ENCODE measurements around the gene ZBTB7C. TPM values are rescaled to one million over a fixed set of nuclear protein-coding genes. Genes with fewer than 3 reads are reported as not detected.

ZBTB7C gene
- total RNA-seq, 1 experiment from 2014 or later: 0.33 TPM

DNA sequence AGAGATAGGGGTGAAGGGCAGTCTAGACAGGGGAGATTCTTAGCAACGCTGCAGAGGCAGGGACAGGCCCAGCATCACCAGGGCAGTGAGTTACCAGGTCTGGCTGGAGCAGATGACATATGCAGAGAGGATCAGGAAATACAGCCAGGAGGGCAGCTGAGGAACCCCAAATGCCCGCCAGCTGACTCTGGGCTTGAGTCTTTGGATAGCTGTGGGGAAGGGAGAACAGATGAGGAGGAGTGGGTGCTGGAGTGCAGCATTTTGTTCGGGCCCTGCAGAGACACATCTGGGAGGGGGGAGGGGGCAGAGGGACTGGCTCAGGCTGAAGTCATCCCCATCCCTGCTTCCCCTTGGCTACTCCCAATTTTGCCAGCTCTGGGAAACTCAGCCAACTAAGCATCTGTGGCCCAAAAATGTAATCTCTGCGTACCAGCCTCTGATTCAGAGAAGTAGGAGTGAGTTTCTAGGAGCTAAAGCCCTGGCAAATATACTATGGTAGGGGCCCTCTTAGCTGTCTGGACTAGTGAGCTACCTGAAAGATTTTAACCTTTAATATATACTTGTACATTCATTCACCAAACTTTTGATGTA is 214.5 kb downstream of the ZBTB7C start:
- Histone ChIP-seq H3K23ac (ENCODE audit: insufficient read length, low read depth, low read length) (no peak overlapping the region), H2BK12ac (ENCODE audit: insufficient read length, low read depth, low read length) (no peak overlapping the region), H3K79me1 (ENCODE audit: insufficient read depth, low read depth, low read length, poor library complexity, severe bottlenecking) (no peaks in the 10 kb centered on the region), H3K9me3 (ENCODE audit: control insufficient read depth, low read depth, low read length) (no peaks in the 10 kb centered on the region), H3K79me2 (ENCODE audit: insufficient read depth, low read length) (no peaks in the 10 kb centered on the region), H3K56ac (ENCODE audit: insufficient read length, low read depth, low read length) (no peak overlapping the region), H3K27me3 (ENCODE audit: insufficient read depth, low read length) (no peaks in the 10 kb centered on the region), H3T11ph (ENCODE audit: low read length) (no peak overlapping the region), H3K4ac (ENCODE audit: low read depth, low read length) (no peak overlapping the region), H2AFZ (ENCODE audit: low read length) (no peak overlapping the region), H3K4me2 (ENCODE audit: insufficient read depth, insufficient read length, low read length) (no peak overlapping the region), H3K9ac (ENCODE audit: extremely low read depth, insufficient read length, low read length) (no peak overlapping the region), H4K5ac (ENCODE audit: insufficient read length, low read depth, low read length) (no peak overlapping the region), H3K4me1 (ENCODE audit: insufficient read depth, low read length) (no peaks in the 10 kb centered on the region), H2BK15ac (ENCODE audit: low read depth, low read length) (no peak overlapping the region), H4K8ac (replicated peaks; ENCODE audit: insufficient read length, low read depth, low read length) (no peak overlapping the region), H2AK5ac (ENCODE audit: insufficient read length, low read length) (no peak overlapping the region), H2BK5ac (ENCODE audit: insufficient read length, low read length) (no peak overlapping the region), H2BK120ac (ENCODE audit: low read depth, low read length, poor library complexity, severe bottlenecking) (no peak overlapping the region), H4K91ac (ENCODE audit: insufficient read length, low read depth, low read length) (no peak overlapping the region), H3K23me2 (ENCODE audit: insufficient read length, low read depth, low read length, poor library complexity, severe bottlenecking) (no peaks in the 10 kb centered on the region), H3K27ac (ENCODE audit: insufficient read length, low read depth, low read length) (no peak overlapping the region), H4K20me1 (ENCODE audit: control insufficient read depth, insufficient read depth, insufficient read length) (no peaks in the 10 kb centered on the region), H3K14ac (ENCODE audit: insufficient read depth, low read length) (no peak overlapping the region), H2BK20ac (ENCODE audit: low read depth, low read length, poor library complexity, severe bottlenecking) (no peak overlapping the region), H3K18ac (ENCODE audit: insufficient read length, low read depth, low read length) (no peak overlapping the region)
- no peak for DNase-seq
- TF ChIP-seq, protein P1, sequence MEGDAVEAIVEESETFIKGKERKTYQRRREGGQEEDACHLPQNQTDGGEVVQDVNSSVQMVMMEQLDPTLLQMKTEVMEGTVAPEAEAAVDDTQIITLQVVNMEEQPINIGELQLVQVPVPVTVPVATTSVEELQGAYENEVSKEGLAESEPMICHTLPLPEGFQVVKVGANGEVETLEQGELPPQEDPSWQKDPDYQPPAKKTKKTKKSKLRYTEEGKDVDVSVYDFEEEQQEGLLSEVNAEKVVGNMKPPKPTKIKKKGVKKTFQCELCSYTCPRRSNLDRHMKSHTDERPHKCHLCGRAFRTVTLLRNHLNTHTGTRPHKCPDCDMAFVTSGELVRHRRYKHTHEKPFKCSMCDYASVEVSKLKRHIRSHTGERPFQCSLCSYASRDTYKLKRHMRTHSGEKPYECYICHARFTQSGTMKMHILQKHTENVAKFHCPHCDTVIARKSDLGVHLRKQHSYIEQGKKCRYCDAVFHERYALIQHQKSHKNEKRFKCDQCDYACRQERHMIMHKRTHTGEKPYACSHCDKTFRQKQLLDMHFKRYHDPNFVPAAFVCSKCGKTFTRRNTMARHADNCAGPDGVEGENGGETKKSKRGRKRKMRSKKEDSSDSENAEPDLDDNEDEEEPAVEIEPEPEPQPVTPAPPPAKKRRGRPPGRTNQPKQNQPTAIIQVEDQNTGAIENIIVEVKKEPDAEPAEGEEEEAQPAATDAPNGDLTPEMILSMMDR (conservative IDR thresholded peaks at IDR 0.05): no peak
- Mint-ChIP-seq H3K4me3 (no peak overlapping the region), H3K27ac (no peak overlapping the region), H3K4me1 (peaks cover 9 to 11% of the 10 kb centered on the region in 2 experiments), H3K27me3 (ENCODE audit: low read depth) (peaks cover 18% of the 10 kb centered on the region), H3K36me3 (ENCODE audit: insufficient read depth in 1 of 3, low read depth in 3 of 3) (no peaks in the 10 kb centered on the region), H3K9me3 (peaks cover 0 to 1% of the 10 kb centered on the region in 2 experiments; a peak in 2 of 5 replicates)
- WGBS (ENCODE audit: extremely low coverage, insufficient read length, low lambda C conversion rate): no CpG with 5 or more reads among the region's 4 CpGs

Data from H9 (cell line).